Pancreas (tissue), 10 donors: ENCODE measurements around the gene PRDM16. TPM values are rescaled to one million over a fixed set of nuclear protein-coding genes. Genes with fewer than 3 reads are reported as not detected.

Experiments
- ATAC-seq, 4 donors: fragments of 200-7000 bp; cut with Tn5 transposase; one replicate each; pipeline versions ENCODE4 v1.8.0 to v1.9.1; 2020; ENCODE audit warnings: mild to moderate bottlenecking in 4 of 4, moderate library complexity in 4 of 4
- DNase-seq, 6 donors: peaks; one replicate each; pipeline ENCODE4 v3.0.0-alpha.2; 2020
- FAIRE-seq: peaks from 2 replicates; lab custom pipeline; 2012; peaks lifted over from hg19 to GRCh38; lab: Jason Lieb, UNC
- H3K27ac ChIP-seq, 4 donors: fragments of 200-600 bp; sonication (generic); 1 replicate in 3 of 4; 2 replicates in 1 of 4; pipeline versions ENCODE4 v1.5.0 to v1.8.0; 2020
- H3K27me3 ChIP-seq, 4 donors: fragments of 200-600 bp; one replicate each; pipeline ENCODE4 v1.8.0; 2021
- H3K36me3 ChIP-seq, 3 donors: fragments of 200-600 bp; sonication (generic) in 1 of 3; one replicate each; pipeline versions ENCODE4 v1.5.0 to v1.8.0; 2020 to 2021
- H3K4me1 ChIP-seq, 3 donors: fragments of 200-600 bp; one replicate each; pipeline ENCODE4 v1.8.0; 2021
- H3K4me3 ChIP-seq, 4 donors: fragments of 200-600 bp; sonication (generic) in 2 of 4; one replicate each; pipeline versions ENCODE4 v1.5.0 to v1.8.0; 2020 to 2021
- H3K9me3 ChIP-seq, 4 donors: fragments of 200-600 bp; one replicate each; pipeline ENCODE4 v1.8.0; 2021
- WGBS, 2 donors: extraction: QIAGEN DNeasy Blood & Tissue Kit; methylation state at CpG; one replicate each; pipeline ENCODE4 v1.1.7; 2013; 5-methylcytosine and 5-hydroxymethylcytosine counted together
- intact Hi-C, 3 donors: fragments of 100-400 bp; cut with DNase I; formaldehyde crosslinking; loops; one replicate each; pipeline versions ENCODE4 v1.11.1 to v1.14.2; 2022
- polyA plus RNA-seq, 2 donors: library from polyadenylated mRNA; stranded (reverse); fragments of 200-250 nt; gene quantifications; one replicate each; pipeline ENCODE4 v1.2.3, GENCODE V29; 2013
- total RNA-seq, 6 donors: library from RNA; stranded (reverse); fragmentation: NEBNext Ultra II Directional in 4 of 6; extraction: Animal tissue kit (Norgen Biotek cat#: 25700) in 4 of 6; gene quantifications; one replicate each; pipeline versions ENCODE4 v1.2.1 to v1.2.4, GENCODE V29; 2021 to 2023
- TF ChIP-seq, protein P1 (sequence below), 4 donors: fragments of 200-600 bp; sonication (generic) in 3 of 4; IDR thresholded peaks; one replicate each; pipeline versions ENCODE4 v1.5.0 to v1.8.0; 2021; ENCODE audit warnings: antibody characterized with exemption in 4 of 4
- donor health status: healthy with polysubstance abuse.
- donor health status: DM: no; HTN: no; CAD: no; lungs with moderate emphysema.
- donor health status: DM: no; HTN: no; CAD: no.
- donor health status: control.
- donor health status: control.
- donor health status: Bipolar disorder and iron deficiency.
- donor health status: DM: yes; HTN: yes; CAD: no.
- donor health status: DM: no; HTN: no; CAD: no.
- donor health status: DM: no; HTN: no; CAD: no.
- donor health status: DM: yes; HTN: yes; CAD: no.

PRDM16 gene
- total and polyA plus RNA-seq, 8 donors: 6.6 to 19.2 (median 14.9) TPM

- WGBS, 2 donors: 78 to 82% methylated on average over 11 of the region's 11 CpGs
- FAIRE-seq (no peak), ATAC-seq (no peak), DNase-seq (peak in 1 of 6 donors; percentile 66)
- TF ChIP-seq, protein P1, sequence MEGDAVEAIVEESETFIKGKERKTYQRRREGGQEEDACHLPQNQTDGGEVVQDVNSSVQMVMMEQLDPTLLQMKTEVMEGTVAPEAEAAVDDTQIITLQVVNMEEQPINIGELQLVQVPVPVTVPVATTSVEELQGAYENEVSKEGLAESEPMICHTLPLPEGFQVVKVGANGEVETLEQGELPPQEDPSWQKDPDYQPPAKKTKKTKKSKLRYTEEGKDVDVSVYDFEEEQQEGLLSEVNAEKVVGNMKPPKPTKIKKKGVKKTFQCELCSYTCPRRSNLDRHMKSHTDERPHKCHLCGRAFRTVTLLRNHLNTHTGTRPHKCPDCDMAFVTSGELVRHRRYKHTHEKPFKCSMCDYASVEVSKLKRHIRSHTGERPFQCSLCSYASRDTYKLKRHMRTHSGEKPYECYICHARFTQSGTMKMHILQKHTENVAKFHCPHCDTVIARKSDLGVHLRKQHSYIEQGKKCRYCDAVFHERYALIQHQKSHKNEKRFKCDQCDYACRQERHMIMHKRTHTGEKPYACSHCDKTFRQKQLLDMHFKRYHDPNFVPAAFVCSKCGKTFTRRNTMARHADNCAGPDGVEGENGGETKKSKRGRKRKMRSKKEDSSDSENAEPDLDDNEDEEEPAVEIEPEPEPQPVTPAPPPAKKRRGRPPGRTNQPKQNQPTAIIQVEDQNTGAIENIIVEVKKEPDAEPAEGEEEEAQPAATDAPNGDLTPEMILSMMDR (IDR thresholded peaks at IDR 0.05): no peak
- Histone ChIP-seq H3K27me3 (no peaks in the 10 kb centered on the region), H3K36me3 (no peaks in the 10 kb centered on the region), H3K4me3 (no peak overlapping the region), H3K27ac (no peak overlapping the region), H3K9me3 (no peaks in the 10 kb centered on the region), H3K4me1 (no peaks in the 10 kb centered on the region)
- intact Hi-C loops: loop anchor here in 1 of 3 donors (10.0 kb wide), 1 partner anchor 108 kb away; no protein-coding TSS in a partner anchor
Observed at GRCh38 chr1:3296326-3296725, 227.3 kb downstream of the PRDM16 start.

DNA sequence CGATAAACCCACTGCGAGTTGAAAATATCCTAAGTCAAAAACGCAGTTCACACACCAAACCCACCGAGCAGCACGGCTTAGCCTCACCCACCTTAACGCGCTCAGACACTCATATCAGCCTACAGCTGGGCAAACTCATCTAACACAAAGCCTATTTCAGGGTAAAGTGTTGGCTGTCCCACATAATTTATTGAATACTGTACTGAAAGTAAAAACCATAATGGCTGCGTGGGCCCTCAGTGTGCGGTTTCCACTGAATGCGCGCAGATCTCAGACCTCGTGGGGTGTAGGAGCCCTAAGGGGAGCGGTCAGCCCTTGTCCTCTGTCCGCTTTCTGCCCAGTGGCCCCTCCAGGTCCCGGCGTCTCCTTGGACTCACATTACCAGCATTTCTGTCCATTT lies 227.8 kb downstream of the PRDM16 start:
- no peaks in the 10 kb centered on the region for H3K27me3 ChIP-seq
- H3K36me3 ChIP-seq: no peaks in the 10 kb centered on the region
- TF ChIP-seq, protein P1 (IDR thresholded peaks at IDR 0.05): no peak
- H3K27ac ChIP-seq: no peak overlapping the region
- DNase-seq: peak in 1 of 6 donors; percentile 31
- no peaks in the 10 kb centered on the region for H3K4me1 ChIP-seq
- no peak for FAIRE-seq
- intact Hi-C loops: loop anchor here in 1 of 3 donors (10.0 kb wide), 1 partner anchor 108 kb away; no protein-coding TSS in a partner anchor
- no peaks in the 10 kb centered on the region for H3K9me3 ChIP-seq
- 91 to 95% methylated on average over 16 of the region's 16 CpGs for WGBS, 2 donors
- no peak for ATAC-seq
- no peak overlapping the region for H3K4me3 ChIP-seq

GRCh38 chr1:3297756-3298155 lies 228.8 kb downstream of the PRDM16 start:
- FAIRE-seq (no peak), DNase-seq (no peak), ATAC-seq (no peak)
- intact Hi-C loops: loop anchor here in 1 of 3 donors (10.0 kb wide), 1 partner anchor 107 kb away; no protein-coding TSS in a partner anchor
- TF ChIP-seq, protein P1 (IDR thresholded peaks at IDR 0.05): no peak
- Histone ChIP-seq H3K4me3 (no peak overlapping the region), H3K4me1 (no peaks in the 10 kb centered on the region), H3K9me3 (no peaks in the 10 kb centered on the region), H3K36me3 (no peaks in the 10 kb centered on the region), H3K27ac (no peak overlapping the region), H3K27me3 (no peaks in the 10 kb centered on the region)
- WGBS, 2 donors: 88 to 94% methylated on average over 7 of the region's 7 CpGs

DNA sequence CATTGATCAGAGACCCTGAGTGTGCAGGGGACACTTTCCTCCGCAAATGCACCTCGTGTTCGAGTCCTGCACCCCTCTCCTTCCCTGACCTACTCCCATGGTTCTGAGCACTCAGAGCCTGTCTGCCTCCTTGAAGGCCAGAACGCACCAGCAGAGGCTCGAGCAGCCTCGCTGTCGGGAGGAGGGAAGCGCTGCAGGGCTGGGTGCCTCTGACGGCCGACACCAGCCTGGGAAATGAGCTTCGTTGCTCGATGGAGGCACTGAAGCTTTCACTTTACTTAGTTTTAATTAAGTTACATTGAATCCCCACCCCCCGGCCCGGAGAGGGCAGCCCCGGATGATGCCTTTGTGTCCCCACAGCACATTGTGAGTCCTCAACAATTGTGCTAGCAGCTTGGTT lies 229.2 kb downstream of the PRDM16 start:
- H3K4me1 ChIP-seq: no peaks in the 10 kb centered on the region
- no peaks in the 10 kb centered on the region for H3K27me3 ChIP-seq
- WGBS, 2 donors: 90 to 96% methylated on average over 15 of the region's 15 CpGs
- no peak overlapping the region for H3K4me3 ChIP-seq
- ATAC-seq (no peak), FAIRE-seq (no peak), DNase-seq (peak in 1 of 6 donors; percentile 26)
- no peaks in the 10 kb centered on the region for H3K36me3 ChIP-seq
- TF ChIP-seq, protein P1 (IDR thresholded peaks at IDR 0.05): no peak
- intact Hi-C loops: loop anchor here in 1 of 3 donors (10.0 kb wide), 1 partner anchor 107 kb away; no protein-coding TSS in a partner anchor
- no peaks in the 10 kb centered on the region for H3K9me3 ChIP-seq
- H3K27ac ChIP-seq: no peak overlapping the region

GRCh38 chr1:3304246-3304645 lies 235.2 kb downstream of the PRDM16 start:
- 76 to 84% methylated on average over 11 of the region's 11 CpGs for WGBS, 2 donors
- no peaks in the 10 kb centered on the region for H3K27me3 ChIP-seq
- H3K4me3 ChIP-seq: no peak overlapping the region
- no peaks in the 10 kb centered on the region for H3K9me3 ChIP-seq
- no peak overlapping the region for H3K27ac ChIP-seq
- no peaks in the 10 kb centered on the region for H3K36me3 ChIP-seq
- DNase-seq (no peak), ATAC-seq (no peak), FAIRE-seq (no peak)
- intact Hi-C loops: no loop called here
- TF ChIP-seq, protein P1 (IDR thresholded peaks at IDR 0.05): no peak
- no peaks in the 10 kb centered on the region for H3K4me1 ChIP-seq
